ENCODE measurements around the gene ZNF772.
A peak's percentile ranks its signal among the peaks of the same experiment; 100 is the strongest.

ZNF772 gene

DNA sequence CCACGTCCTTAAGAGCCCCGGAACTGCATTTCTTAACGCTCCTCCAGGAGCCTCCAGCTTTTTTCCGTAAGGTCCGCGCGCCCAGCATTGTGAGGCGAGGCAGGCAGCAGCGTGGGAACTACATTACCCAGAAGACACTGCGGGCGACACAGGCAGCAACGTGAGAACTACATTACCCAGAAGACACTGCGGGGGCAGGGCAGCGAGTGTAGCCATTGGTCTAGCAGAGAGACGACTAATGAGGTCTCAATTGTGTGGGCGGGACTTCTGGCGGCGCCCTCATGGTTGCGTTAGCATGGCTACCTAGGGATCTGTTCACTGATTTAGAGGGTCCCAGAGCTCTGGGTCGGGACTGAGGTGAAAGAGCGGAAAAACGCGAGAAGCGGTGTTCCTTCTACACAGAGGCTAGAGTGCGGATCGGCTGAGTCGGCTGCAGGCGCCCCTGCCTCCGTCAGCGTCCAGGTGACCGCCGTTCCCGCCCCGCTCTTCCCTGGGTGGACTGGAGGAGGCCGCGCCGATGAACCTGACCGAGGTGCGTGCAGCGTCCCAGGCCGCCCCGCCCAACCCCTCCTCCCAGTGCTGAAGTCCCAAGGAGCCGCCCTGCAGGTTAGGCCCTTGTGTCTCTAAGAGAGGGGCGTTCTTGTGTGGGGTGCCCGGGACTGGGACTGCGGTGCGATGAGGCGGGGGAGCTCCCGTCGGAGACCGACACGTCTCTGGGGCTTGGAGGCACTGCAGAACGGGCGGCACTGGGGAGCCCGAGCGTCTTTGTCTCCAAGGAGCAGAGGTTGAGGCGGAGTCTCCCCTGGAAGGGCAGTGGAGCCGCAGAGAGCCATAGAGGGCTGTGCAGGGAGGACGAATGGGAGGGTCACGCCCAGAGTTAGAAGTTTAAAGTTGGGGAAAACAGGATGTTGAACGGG, 42.0 kb downstream of the ZNF772 start, which contains the start of gene ZNF749:
ZNF749 (plus strand) TSS at position 264 of the 917 bp plus-strand sequence; CDS start at position 518, 254 bp downstream.
- DNase-seq = peak; percentile 75 to 98 (median 95)

DNA sequence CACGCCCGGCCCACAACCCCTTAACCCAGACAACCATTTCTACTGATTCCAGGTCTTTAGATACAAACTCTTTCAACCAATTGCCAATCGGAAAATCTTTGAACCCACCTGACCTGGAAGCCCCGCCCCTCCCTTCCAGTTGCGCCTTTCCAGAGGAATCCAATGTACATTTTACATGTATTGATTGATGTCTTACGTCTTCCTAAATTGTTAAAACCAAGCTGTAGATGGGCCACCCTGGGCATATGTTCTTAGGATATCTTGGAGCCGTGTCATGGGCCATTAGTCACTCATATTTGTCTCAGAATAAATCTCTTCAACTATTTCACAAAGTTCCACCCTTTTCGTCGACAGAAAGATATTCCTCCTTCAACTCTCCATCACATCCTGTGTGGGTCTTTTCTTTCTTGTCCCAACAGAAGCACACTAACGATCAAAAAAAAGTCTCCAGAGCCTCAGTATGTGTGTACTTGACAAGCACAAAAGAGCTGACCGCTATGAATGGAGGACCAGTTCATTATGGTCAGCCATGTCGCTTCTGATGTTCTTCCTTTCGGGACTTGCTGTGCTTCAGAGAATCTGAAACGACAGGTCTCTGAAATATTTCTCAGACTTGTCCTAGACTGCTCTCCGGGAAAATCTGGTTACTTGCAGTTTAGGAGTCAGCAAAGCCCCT, 42.8 kb downstream of the ZNF772 start:
- DNase-seq = no peak

DNA sequence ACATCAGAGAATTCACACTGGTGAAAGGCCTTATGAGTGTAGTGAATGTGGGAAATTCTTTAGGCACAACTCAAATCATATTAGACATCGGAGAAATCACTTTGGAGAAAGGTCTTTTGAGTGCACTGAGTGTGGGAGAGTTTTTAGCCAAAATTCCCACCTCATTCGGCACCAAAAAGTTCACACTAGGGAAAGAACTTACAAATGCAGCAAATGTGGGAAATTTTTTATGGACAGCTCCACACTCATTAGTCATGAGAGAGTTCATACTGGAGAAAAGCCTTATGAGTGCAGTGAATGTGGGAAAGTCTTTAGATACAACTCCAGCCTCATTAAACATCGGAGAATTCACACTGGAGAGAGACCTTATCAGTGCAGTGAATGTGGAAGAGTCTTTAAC, 56.3 kb downstream of the ZNF772 start:
- no peak for DNase-seq

DNA sequence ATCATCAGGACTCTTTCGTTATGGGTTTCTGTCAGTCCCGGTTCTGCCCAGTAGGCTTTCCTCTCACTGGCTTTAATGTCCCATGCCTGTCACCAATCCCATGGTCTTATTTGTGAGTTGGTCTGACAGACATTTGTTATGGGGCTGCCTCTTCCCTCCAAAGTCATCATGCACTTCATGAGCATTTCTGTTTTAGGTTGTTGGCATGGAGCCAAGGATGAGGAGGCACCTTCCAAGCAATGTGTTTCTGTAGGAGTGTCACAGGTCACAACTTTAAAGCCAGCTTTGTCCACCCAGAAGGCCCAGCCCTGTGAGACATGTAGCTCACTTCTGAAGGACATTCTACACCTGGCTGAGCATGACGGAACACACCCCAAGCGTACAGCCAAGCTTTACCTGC, 57.9 kb downstream of the ZNF772 start:
- DNase-seq = no peak
